Retinal pigment epithelial cell (primary cell): ENCODE results near the gene BRINP3.
A peak's percentile ranks its signal among the peaks of the same experiment; 100 is the strongest.

ENCODE experiments used
- DNase-seq: peaks from one replicate; pipeline ENCODE4 v3.0.0-alpha.2; 2010; ENCODE audit warnings: low read depth
- H3K4me3 ChIP-seq: 2 replicates; pipeline ENCODE4 v1.5.1; 2011; ENCODE audit warnings: mild to moderate bottlenecking, low read length, control low read depth, moderate library complexity
- TF ChIP-seq, protein P1 (sequence below): conservative IDR thresholded peaks from 2 replicates; pipeline ENCODE4 v1.5.1; 2011; ENCODE audit warnings: low read depth, low read length, control low read depth, inconsistent platforms

Gene BRINP3

DNA sequence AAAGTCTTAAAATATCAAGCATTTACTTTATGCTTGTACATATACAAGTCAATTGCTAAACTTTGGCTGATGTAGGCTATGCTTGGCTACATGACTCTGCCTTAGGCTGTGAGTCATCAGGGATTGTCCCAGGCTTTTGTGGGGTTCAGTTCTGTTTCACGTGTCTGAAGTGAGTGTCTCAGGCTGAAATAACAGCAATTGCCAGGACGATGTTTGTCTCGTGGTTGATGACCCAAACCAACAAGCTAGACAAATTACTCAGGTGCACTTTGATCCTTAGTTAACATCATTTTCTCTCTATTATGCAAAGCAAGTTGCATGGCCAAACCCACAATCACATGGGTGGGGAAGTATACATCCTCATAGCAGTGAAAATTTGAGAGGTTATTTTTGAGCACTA, 410.1 kb downstream of the BRINP3 start:
- TF ChIP-seq, protein P1, sequence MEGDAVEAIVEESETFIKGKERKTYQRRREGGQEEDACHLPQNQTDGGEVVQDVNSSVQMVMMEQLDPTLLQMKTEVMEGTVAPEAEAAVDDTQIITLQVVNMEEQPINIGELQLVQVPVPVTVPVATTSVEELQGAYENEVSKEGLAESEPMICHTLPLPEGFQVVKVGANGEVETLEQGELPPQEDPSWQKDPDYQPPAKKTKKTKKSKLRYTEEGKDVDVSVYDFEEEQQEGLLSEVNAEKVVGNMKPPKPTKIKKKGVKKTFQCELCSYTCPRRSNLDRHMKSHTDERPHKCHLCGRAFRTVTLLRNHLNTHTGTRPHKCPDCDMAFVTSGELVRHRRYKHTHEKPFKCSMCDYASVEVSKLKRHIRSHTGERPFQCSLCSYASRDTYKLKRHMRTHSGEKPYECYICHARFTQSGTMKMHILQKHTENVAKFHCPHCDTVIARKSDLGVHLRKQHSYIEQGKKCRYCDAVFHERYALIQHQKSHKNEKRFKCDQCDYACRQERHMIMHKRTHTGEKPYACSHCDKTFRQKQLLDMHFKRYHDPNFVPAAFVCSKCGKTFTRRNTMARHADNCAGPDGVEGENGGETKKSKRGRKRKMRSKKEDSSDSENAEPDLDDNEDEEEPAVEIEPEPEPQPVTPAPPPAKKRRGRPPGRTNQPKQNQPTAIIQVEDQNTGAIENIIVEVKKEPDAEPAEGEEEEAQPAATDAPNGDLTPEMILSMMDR = no peak
- peak; percentile 51 for DNase-seq
- no peak overlapping the region for H3K4me3 ChIP-seq

- no peak overlapping the region for H3K4me3 ChIP-seq
- no peak for DNase-seq
- TF ChIP-seq, protein P1 = no peak
These were observed 411.7 kb downstream of the BRINP3 start for GRCh38 chr1:190066011-190066410.

DNA sequence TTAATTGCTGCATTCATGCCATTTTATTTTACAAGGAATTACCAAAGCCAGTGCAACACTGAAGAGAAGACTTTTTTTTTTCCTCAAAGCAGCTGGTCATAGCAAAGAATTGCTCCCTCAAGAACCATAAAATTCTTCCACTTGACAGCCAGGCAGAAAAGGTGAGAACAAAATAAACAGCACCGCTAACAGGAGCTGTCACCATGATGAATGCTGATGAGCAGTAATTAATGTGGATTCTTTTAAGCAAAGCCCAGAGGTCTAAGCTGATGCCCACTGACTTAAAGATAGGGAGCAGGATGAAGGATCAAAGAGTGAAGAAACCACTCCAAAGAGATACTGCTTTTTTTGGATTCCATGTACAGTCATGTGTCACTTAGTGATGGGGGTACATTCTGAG, 428.4 kb downstream of the BRINP3 start:
- TF ChIP-seq, protein P1 = no peak
- no peak overlapping the region for H3K4me3 ChIP-seq
- DNase-seq = no peak
